Body of pancreas (tissue), 4 donors: Measurements from ENCODE around the gene PRKG1. TPM values are rescaled to one million over a fixed set of nuclear protein-coding genes. Genes with fewer than 3 reads are reported as not detected.

ENCODE experiments used
- ATAC-seq: fragments of 150-250 bp; one replicate; pipeline ENCODE4 v1.9.1; 2016
- DNase-seq, 4 donors: peaks; one replicate each; pipeline ENCODE4 v3.0.0-alpha.2; 2019
- H3K27ac ChIP-seq, 4 donors: fragments of 200-600 bp; sonication (generic); 1 replicate in 3 of 4; 2 replicates in 1 of 4; pipeline versions ENCODE4 v1.5.1 to v1.6.1; 2016 to 2019; ENCODE audit warnings: mild to moderate bottlenecking in 1 of 4, mixed read lengths in 1 of 4, moderate library complexity in 1 of 4
- H3K27me3 ChIP-seq, 2 donors: fragments of 200-600 bp; sonication (generic); one replicate each; pipeline ENCODE4 v1.6.0; 2016; ENCODE audit warnings: mild to moderate bottlenecking in 1 of 2
- H3K36me3 ChIP-seq, 2 donors: fragments of 200-600 bp; sonication (generic); replicated peaks in 1 of 2; 2 replicates each; pipeline ENCODE4 v1.5.1; 2016; ENCODE audit warnings: low read depth in 2 of 2; ENCODE audit not compliant: insufficient read depth in 1 of 2
- H3K4me1 ChIP-seq: fragments of 200-600 bp; sonication (generic); one replicate; pipeline ENCODE4 v1.6.0; 2016
- H3K4me3 ChIP-seq, 2 donors: fragments of 200-600 bp; sonication (generic); 1 replicate in 1 of 2; 2 replicates in 1 of 2; pipeline ENCODE4 v1.5.1; 2016 to 2019
- H3K9me3 ChIP-seq, 3 donors: fragments of 200-600 bp; sonication (generic); 1 replicate in 2 of 3; 2 replicates in 1 of 3; pipeline ENCODE4 v1.5.1; 2016
- CTCF ChIP-seq, 7 experiments: fragments of 450-650 bp in 4 of 7; fragments of 200-600 bp in 3 of 7; sonication (generic) in 3 of 7; IDR thresholded peaks; one replicate each; pipeline ENCODE4 v1.5.1; 2016 to 2019; ENCODE audit warnings: antibody characterized with exemption in 7 of 7
- POLR2A ChIP-seq, 3 donors: fragments of 450-650 bp; IDR thresholded peaks; one replicate each; pipeline ENCODE4 v1.6.1; 2016; ENCODE audit warnings: antibody characterized with exemption in 3 of 3, mild to moderate bottlenecking in 2 of 3
- WGBS, 2 donors: methylation state at CpG; one replicate each; pipeline ENCODE4 v1.1.5; 2017; 5-methylcytosine and 5-hydroxymethylcytosine counted together
- intact Hi-C: fragments of 100-400 bp; cut with DNase I; formaldehyde crosslinking; loops from one replicate; pipeline ENCODE4 v1.15.1; 2023
- total RNA-seq, 2 donors: library from RNA; depleted of rRNA; stranded (reverse); fragments of >200 nt; gene quantifications; one replicate each; pipeline ENCODE4 v1.1.0, GENCODE V29; 2016

The PRKG1 gene
- total RNA-seq, 2 donors from 2014 or later = 14.2 to 18.9 TPM

GRCh38 chr10:52249850-52250395 lies 1175.6 kb downstream of the PRKG1 start:
- DNase-seq (no peak), ATAC-seq (no peak)
- 73 to 74% methylated on average over 6 of the region's 6 CpGs for WGBS, 2 donors
- Histone ChIP-seq H3K9me3 (no peaks in the 10 kb centered on the region), H3K27me3 (no peaks in the 10 kb centered on the region), H3K27ac (no peak overlapping the region), H3K4me1 (no peaks in the 10 kb centered on the region), H3K4me3 (no peak overlapping the region), H3K36me3 (no peaks in the 10 kb centered on the region)
- intact Hi-C loops = no loop called here
- no peak for TF ChIP-seq POLR2A (IDR thresholded peaks at IDR 0.05)
- TF ChIP-seq CTCF (IDR thresholded peaks at IDR 0.05) = no peak

GRCh38 chr10:52250510-52250909 lies 1176.2 kb downstream of the PRKG1 start:
- no peak for ATAC-seq
- DNase-seq = no peak
- TF ChIP-seq POLR2A (IDR thresholded peaks at IDR 0.05) (no peak), CTCF (IDR thresholded peaks at IDR 0.05) (no peak)
- Histone ChIP-seq H3K9me3 (no peaks in the 10 kb centered on the region), H3K4me3 (no peak overlapping the region), H3K4me1 (no peaks in the 10 kb centered on the region), H3K27ac (no peak overlapping the region), H3K27me3 (no peaks in the 10 kb centered on the region), H3K36me3 (no peaks in the 10 kb centered on the region)
- 82 to 93% methylated on average over 3 of the region's 3 CpGs for WGBS, 2 donors
- intact Hi-C loops = no loop called here

- no peak for ATAC-seq
- WGBS, 2 donors = 57 to 70% methylated on average over 3 of the region's 3 CpGs
- DNase-seq = no peak
- Histone ChIP-seq H3K36me3 (no peaks in the 10 kb centered on the region), H3K4me3 (no peak overlapping the region), H3K4me1 (no peaks in the 10 kb centered on the region), H3K27ac (no peak overlapping the region), H3K27me3 (no peaks in the 10 kb centered on the region), H3K9me3 (no peaks in the 10 kb centered on the region)
- TF ChIP-seq CTCF (IDR thresholded peaks at IDR 0.05) (no peak), POLR2A (IDR thresholded peaks at IDR 0.05) (no peak)
- intact Hi-C loops = no loop called here
Observed at GRCh38 chr10:52252307-52252706, 1178.0 kb downstream of the PRKG1 start.

- TF ChIP-seq CTCF (IDR thresholded peaks at IDR 0.05) (no peak), POLR2A (IDR thresholded peaks at IDR 0.05) (no peak)
- H3K36me3 ChIP-seq = no peaks in the 10 kb centered on the region
- 86 to 92% methylated on average over 6 of the region's 6 CpGs for WGBS, 2 donors
- DNase-seq = no peak
- no peaks in the 10 kb centered on the region for H3K4me1 ChIP-seq
- no peak for ATAC-seq
- H3K9me3 ChIP-seq = no peaks in the 10 kb centered on the region
- no peaks in the 10 kb centered on the region for H3K27me3 ChIP-seq
- H3K4me3 ChIP-seq = no peak overlapping the region
- no peak overlapping the region for H3K27ac ChIP-seq
- intact Hi-C loops = no loop called here
Observed at GRCh38 chr10:52256832-52257691, 1182.8 kb downstream of the PRKG1 start.
